Measurements from ENCODE around the gene NABP1.

Gene NABP1

GRCh38 chr2:191679818-191680600 is 2.1 kb downstream of the NABP1 start:
- no peak for DNase-seq (ENCODE audit: low read depth in 1 of 2, low spot score in 1 of 2)

- no peak for DNase-seq (ENCODE audit: low read depth in 1 of 2, low spot score in 1 of 2)
Measured at GRCh38 chr2:191680639-191681038, 2.7 kb downstream of the NABP1 start.

- DNase-seq (ENCODE audit: low read depth in 1 of 2, low spot score in 1 of 2), result no peak
Measured at GRCh38 chr2:191682126-191682525, 4.2 kb downstream of the NABP1 start.

GRCh38 chr2:191686066-191686465 is 8.1 kb downstream of the NABP1 start:
- DNase-seq (ENCODE audit: low read depth in 1 of 2, low spot score in 1 of 2), result no peak

GRCh38 chr2:191686729-191687128 is 8.8 kb downstream of the NABP1 start:
- no peak for DNase-seq (ENCODE audit: low read depth in 1 of 2, low spot score in 1 of 2)

GRCh38 chr2:191687867-191688266 is 9.9 kb downstream of the NABP1 start:
- no peak for DNase-seq (ENCODE audit: low read depth in 1 of 2, low spot score in 1 of 2)

GRCh38 chr2:191688934-191689695 is 11.2 kb downstream of the NABP1 start:
- DNase-seq (ENCODE audit: low read depth in 1 of 2, low spot score in 1 of 2), result no peak

- DNase-seq (ENCODE audit: low read depth in 1 of 2, low spot score in 1 of 2), result no peak
Measured at GRCh38 chr2:191690327-191690726, 12.4 kb downstream of the NABP1 start.

- DNase-seq (ENCODE audit: low read depth in 1 of 2, low spot score in 1 of 2), result peak in 1 of 2 donors; percentile 48
Measured at GRCh38 chr2:191691016-191691735, 13.2 kb downstream of the NABP1 start.

GRCh38 chr2:191691898-191692297 is 14.0 kb downstream of the NABP1 start:
- DNase-seq (ENCODE audit: low read depth in 1 of 2, low spot score in 1 of 2), result no peak

- DNase-seq (ENCODE audit: low read depth in 1 of 2, low spot score in 1 of 2), result no peak
Measured at GRCh38 chr2:191692502-191693115, 14.7 kb downstream of the NABP1 start.

- DNase-seq (ENCODE audit: low read depth in 1 of 2, low spot score in 1 of 2), result no peak
Measured at GRCh38 chr2:191693166-191693565, 15.2 kb downstream of the NABP1 start.

GRCh38 chr2:191693778-191694177 is 15.8 kb downstream of the NABP1 start:
- no peak for DNase-seq (ENCODE audit: low read depth in 1 of 2, low spot score in 1 of 2)

GRCh38 chr2:191696001-191696400 is 18.1 kb downstream of the NABP1 start:
- DNase-seq (ENCODE audit: low read depth in 1 of 2, low spot score in 1 of 2), result no peak

- DNase-seq (ENCODE audit: low read depth in 1 of 2, low spot score in 1 of 2), result no peak
Measured at GRCh38 chr2:191696966-191697365, 19.0 kb downstream of the NABP1 start.

GRCh38 chr2:191697870-191698269 is 19.9 kb downstream of the NABP1 start:
- DNase-seq (ENCODE audit: low read depth in 1 of 2, low spot score in 1 of 2), result no peak

GRCh38 chr2:191699341-191699945 is 21.5 kb downstream of the NABP1 start:
- no peak for DNase-seq (ENCODE audit: low read depth in 1 of 2, low spot score in 1 of 2)

GRCh38 chr2:191701029-191701428 is 23.1 kb downstream of the NABP1 start:
- DNase-seq (ENCODE audit: low read depth in 1 of 2, low spot score in 1 of 2), result no peak

- DNase-seq (ENCODE audit: low read depth in 1 of 2, low spot score in 1 of 2), result no peak
Measured at GRCh38 chr2:191701696-191702095, 23.8 kb downstream of the NABP1 start.

- no peak for DNase-seq (ENCODE audit: low read depth in 1 of 2, low spot score in 1 of 2)
Measured at GRCh38 chr2:191703079-191703725, 25.3 kb downstream of the NABP1 start.

Data from activated CD4-positive, alpha-beta T cell treated with anti-CD3 and anti-CD28 coated beads, Interleukin-2, amount 50 U/mL, for 24 hours (primary cell).